GM18517 (cell line): ENCODE results near the gene ETNK1.
"Not testable (repeated sequence)": the region's sequence is repeated elsewhere in the genome, so short reads cannot be mapped to it uniquely, and the experiment has no call there.

Experiments
- ATAC-seq: cut with Tn5 transposase; IDR thresholded peaks from one replicate; pipeline ENCODE4 v1.9.1; 2021; ENCODE audit warnings: mild to moderate bottlenecking, moderate library complexity; ENCODE audit not compliant: unreplicated experiment

ETNK1 gene

DNA sequence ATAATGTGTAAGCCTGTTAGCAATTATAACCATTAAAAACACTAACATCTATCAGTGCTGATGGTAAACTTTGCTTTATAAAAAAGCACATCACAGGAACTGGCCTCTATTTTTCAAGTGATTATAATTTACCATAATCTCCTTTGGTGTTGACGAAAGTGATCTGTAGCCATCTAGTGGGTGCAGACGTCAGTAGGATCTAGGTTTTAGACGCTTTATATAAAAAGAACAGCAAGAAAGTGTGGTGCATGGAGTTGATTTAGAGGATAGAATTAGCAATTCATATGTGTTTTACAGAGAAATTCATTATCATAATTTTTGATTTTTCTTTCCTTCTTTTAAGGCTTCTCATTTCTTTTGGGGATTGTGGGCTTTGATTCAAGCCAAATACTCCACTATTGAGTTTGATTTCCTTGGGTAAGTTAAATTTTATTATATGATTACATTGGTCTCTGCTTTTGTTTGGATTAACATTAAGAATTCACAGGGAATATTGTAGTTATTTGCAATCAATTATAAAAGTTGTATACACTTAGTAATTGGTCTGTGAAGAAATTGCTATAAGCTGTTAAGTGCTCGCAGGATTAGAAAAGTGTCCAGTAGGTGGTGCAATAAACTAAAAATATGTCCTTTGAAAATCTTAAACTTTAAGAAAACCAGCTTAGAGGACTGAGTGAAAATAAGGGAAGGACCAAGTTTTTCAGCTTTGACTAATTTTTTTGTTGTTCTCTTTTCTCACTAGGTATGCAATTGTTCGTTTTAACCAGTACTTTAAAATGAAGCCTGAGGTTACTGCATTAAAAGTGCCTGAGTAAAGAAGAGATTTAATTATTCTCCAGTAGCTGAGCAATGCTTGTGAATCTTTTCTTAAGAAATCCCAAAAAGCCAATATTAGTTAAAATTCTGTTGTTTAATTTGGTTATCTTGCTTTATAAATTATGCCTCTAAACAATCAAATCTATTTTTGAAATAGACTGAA lies 59.5 kb downstream of the ETNK1 start:
- peak; percentile 48 for ATAC-seq

DNA sequence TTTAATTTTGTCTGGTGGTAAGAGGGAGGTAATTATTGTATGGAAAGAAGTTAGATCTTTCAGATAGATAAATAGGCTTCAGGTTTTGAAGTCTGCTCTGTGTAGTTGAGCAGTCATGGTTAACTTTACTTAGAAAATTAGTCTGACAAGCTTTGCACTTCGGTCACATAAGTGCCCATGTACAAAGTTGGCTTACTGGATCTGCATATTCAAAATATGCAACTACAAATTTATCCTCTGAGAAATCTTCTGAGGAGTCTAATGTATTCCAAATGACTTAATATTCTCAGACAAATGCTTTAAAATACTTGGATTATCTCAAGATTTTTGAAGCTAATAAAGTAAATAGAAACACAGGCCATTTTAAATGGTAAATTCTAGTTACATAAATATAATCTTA lies 61.2 kb downstream of the ETNK1 start:
- ATAC-seq, result no peak

DNA sequence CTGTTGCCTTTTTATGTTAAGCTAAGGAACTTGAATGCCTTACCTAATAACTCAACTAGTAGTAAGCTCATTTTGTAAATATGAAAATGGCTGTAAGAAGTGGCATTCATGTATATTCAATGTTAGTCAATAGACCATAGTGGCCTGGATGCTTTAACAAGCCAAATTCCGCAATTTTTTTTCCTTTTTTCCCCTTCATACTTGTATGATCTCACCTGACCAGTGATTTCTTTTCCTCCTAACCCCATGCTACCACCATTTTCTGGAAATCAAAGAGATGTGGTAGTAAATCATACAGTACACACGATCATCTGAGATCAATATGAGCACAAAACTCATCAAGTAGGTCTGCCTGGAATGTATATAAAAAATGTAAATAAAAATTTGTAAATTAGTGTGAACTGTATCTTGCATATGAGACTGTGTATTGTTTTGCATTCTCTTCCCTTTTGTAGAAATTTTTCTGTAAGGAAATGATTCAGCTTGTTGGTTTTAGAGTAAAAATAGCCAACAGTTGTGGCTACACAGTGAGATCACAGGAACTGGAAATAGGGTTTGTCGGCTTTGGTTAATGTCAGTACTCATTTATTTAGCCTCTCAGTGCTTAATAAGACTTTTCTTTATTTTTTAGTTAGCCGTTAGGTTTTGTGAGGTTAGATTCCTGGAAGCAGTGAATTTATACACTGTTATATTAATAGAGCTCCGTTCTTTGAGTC lies 62.5 kb downstream of the ETNK1 start:
- ATAC-seq, result peak; percentile 77

DNA sequence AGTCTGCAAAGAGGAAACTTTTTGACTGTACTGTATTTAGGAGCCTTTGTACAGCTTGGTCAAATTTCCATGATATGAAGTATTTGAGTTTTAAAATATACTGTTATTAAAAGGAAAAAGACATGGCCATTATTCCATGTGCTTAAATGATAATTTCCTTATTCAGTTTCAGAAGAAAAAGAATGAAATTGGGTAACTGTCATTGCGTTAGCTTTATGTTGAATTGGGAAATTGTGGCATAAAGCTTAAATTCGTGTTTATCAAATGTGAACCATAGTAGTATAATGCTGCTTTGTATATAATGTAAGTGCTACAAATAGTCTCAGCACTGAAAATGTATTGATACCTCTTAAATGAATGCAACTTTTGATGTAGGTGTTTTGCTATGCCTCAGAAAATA lies 64.9 kb downstream of the ETNK1 start:
- ATAC-seq, result no peak

DNA sequence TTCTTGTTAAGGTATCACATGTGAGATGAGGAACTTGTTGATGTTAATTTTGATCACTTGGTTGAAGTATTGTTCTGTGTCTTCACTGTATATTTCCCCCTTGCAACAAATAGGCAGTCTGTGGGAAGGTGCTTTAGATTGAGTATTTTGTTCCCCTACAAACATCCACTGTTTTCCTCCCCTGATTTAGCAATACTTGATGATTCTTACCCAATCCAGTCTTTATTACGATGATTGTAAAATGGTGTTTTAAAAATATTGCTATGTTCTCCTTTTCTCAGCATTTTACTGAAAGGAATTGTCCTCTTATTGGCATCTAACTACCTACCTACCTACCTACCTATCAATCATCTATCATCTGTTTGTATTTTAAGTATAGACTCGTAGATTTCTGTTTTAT lies 66.3 kb downstream of the ETNK1 start:
- no peak for ATAC-seq

DNA sequence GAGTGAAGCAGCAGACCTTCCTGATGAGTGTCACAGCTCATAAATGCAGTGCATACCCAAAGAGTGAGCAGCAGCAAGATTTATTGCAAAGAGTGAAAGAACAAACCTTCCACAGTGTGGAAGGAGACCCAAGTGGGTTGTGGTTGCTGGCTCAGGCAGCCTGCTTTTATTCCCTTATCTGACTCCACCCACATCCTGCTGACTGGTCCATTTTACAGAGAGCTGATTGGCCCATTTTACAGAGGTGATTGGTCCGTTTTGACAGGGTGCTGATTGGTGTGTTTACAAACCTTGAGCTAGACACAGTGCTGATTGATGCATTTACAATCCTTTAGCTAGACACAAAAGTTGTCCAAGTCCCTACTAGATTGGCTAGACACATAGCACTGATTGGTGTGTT lies 67.5 kb downstream of the ETNK1 start:
- ATAC-seq, result not testable (repeated sequence)

DNA sequence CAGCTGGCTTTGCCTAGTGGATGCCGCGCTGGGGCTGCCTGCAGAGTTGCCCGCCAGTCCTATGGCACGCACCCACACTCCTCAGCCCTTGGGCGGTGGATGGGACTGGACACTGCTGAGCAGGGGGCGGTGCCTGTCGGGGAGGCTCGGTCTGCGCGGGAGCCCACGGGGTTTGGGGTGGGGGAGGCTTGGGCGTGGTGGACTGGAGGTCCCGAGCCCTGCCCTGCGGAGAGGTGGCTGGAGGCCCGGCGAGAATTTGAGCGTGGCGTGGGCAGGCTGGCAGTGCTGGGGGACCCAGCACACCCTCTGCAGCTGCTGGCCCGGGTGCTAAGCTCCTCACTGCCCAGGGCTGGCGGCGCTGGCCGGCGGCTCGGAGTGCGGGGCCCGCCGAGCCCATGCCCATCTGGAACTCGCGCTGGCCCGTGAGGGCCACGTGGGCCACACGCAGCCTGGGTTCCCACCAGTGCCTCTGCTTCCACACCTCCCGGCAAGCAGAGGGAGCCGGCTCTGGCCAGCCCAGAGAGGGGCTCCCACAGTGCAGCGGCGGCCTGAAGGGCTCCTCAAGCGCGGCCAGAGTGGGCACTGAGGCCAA lies 68.1 kb downstream of the ETNK1 start:
- ATAC-seq, result no peak

DNA sequence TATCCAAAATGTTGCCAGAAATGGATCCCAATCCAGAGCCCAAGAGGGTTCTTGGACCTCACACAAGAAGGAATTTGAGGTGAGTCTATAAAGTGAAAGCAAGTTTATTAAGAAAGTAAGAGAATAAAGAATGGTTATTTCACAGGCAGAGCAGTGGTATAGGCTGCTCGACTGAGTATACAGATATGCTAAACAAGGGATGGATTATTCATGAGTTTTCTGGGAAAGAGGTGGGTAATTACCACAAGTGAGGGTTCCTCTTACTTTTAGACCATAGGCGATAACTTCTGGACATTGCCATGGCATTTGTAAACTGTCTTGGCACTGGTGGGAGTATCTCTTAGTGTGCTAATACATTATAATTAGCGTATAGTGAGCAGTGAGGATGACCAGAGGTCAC lies 73.6 kb downstream of the ETNK1 start:
- ATAC-seq, result no peak

DNA sequence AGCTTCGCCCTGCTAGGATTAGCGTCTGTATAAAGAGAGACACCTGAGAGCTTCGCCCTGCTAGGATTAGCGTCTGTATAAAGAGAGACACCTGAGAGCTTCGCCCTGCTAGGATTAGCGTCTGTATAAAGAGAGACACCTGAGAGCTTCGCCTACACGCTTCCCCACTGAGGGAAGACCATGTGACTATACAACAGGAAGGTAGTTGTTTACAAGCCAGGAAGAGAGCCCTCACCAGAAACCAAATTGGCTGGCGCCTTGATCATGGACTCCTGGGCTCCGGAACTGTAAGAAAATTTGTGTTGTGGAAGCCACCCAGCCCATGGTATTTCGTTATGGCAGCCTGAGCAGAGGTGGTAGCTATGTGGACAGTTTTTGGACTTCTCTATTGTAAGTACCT lies 74.7 kb downstream of the ETNK1 start:
- ATAC-seq, result not testable (repeated sequence)

DNA sequence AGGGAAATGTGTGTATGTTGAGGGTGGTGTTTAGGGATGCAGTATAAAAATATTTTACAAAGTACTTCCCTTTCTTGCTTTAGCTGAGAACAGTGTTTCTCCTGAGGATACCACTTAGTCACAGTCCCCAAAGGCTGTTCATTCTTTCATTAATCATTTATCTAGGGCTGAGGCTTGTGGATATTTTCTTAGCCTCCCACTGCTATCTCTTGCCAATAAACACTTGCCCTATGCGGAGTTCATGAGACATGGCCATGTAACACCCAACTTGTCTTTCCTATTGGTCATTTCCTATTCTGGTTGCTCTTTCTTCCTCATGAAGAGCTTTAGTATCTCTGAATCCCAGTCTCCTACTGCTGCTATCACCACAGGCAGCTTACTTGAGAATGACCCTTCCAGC lies 75.1 kb downstream of the ETNK1 start:
- ATAC-seq, result no peak

DNA sequence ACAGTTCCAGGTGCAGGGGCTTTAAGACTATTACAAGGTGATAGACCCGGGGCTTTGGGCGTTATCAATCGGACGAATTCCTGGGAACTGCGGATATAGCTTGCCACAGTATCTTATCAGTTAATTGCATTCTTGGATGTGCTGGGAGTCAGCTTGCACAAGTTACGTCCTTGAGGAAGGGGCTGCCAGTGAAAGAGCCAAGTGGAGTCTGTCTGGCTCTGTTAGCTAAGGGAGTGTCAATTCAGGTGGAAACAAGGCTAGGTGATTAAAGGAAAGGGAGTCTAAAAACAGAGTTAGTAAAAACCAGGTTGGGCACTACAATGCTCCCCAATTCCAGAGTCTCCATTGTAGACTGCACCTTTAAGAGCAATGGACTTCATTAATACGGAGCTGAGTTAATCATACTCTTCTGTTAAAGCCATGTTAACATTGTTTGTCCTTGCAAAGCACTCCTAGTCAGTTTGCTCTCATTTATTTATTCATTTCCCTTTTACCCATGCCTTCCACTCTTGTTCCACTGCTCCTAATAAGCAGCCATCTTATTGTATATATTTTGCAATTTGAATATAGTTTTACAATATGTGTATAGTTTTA lies 76.3 kb downstream of the ETNK1 start:
- not testable (repeated sequence) for ATAC-seq

DNA sequence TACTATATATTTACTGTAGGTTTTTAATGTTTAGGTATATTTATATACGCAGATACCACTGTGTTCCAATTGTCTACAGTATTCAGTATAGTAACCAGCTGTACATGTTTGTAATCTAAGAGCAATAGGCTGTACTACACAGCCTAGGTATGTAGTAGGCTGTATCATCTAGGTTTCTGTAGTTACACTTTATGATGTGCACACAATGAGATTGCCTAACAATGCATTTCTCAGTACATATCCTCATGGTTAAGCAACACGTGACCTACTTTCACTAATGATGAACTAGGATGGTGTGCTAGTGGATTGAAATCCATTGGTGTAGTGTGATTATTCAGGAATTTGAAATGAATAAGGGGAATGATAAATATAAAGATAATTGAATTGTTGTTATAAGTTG lies 77.7 kb downstream of the ETNK1 start:
- no peak for ATAC-seq

DNA sequence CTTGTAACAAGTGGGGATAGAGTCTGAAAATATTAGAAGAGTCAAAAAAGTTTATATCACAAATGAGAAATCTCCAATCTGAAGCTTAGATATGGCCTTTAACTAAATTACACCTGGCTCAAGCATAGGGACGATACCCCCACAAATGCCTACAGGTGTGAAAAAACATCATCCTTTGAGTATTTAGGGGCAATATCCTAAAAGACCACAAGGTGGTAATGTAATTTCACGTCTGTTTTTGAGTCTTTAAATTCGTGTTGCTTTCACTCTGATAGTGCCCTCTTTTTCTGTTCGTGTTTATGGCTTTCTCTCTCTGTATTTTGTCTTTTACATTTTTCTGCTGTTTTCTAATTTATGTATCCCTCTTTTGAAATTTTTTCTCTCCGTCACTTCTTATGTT lies 84.3 kb downstream of the ETNK1 start:
- ATAC-seq, result peak; percentile 84

DNA sequence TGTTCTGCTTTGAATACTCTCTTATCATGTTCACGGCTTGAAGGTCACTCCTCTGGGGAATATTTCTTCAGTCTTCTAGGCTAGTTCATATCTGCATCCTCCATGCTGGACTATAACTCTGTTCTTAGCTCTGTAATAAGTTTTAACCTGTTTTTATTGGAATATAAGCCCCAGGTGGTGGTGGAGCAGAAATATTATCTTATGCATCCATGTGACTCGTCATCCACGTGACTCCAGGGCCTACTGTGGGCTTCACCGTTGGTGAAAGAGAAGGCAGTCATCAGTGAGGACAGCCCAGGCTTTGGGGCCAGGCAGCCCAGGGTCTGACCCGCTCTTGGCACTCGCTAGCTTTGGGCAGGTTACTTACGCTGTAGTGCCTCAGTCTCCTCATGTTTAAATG lies 87.1 kb downstream of the ETNK1 start:
- ATAC-seq, result no peak

DNA sequence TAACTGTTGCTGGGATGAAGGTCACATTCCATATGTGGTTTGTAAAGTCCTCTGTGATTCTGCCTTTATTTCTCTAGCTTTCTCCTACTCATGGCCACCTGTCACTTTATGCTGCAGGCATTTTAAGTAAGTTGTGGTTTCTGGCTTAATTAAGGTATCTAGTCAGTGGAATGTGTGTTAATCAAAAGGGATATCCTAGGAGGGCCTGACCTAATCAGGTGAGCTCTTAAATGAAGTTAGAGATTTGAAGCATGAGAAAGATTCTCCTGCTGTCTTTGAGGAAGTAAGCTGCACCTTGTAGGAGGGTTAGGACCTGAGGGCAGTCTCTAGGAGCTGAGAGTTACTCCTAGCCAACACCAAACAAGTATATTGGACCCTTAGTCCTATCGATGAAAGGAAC lies 90.3 kb downstream of the ETNK1 start:
- ATAC-seq, result no peak

DNA sequence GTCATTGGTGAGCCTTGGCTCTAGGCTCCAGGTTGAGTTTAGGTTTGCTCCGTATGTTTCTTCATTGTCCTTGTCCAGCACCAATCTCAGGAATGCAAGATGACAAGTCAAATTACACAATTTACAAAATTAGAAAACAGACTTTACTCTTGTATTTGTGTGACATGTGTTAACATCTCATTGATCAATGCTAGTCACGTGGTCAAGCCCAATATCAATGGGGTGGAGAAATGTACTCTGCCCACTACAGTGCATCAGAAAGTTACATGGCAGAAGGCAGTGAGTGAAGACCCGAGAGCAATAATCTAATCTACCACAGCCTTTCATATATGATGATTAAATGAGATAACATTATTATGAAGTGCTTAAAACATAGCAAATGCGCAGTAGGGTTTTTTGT lies 94.8 kb downstream of the ETNK1 start:
- ATAC-seq, result no peak

DNA sequence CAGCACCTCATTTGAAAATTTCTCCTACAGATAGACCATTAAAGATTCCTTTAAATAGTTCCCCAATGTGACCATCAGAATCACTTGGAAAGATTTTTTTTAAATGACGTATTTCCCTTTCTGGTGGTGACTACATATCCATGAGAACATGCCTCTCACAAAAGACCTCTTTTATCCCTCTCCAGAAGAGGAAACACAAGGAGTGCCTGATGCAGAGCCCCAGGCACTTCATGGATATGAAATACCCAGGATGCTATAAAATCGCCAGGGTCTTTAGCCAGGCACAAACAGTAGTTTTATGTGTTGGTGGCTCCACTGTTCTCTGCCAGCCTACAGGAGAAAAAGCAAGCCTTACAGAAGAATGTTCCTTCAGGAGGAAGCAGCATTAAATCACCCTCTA lies 97.1 kb downstream of the ETNK1 start:
- ATAC-seq, result no peak

DNA sequence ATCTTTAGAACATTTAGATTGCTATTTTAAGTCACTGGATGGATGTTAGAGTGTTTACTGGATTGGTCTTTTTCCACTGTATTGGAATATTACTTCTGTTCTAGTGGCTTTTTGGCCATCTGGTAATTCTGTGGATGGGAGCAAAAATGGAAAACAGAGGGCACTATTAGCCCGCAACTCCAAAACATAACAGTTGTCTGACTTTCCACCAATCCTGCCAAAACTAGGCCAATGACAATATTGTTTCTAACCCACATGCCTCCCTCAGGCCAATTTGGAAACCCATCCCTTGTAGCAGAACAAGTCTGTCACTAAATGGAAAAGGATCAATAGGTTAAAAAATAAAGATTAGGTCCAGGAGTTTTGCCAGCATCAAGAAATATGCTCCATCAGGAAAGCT lies 97.8 kb downstream of the ETNK1 start:
- no peak for ATAC-seq

DNA sequence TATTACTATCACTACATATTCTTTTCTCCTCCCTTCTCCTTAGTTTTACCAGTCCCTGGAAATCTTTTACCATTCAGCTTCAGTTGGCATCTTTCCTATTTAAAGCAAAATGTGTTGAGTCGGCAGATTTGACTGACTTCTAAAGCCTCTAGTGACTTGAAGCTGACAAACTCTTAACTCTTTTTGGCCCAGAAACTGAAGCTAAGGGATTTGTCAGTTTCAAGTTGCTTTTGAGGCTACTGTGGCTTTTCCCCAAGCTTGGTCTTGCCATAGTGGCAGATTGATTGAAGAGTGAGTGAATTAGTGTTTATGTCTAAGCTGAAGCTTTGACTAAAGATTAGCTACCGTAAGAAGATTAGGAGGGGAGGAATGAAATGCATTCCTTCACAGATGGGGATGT lies 104.0 kb downstream of the ETNK1 start:
- no peak for ATAC-seq

DNA sequence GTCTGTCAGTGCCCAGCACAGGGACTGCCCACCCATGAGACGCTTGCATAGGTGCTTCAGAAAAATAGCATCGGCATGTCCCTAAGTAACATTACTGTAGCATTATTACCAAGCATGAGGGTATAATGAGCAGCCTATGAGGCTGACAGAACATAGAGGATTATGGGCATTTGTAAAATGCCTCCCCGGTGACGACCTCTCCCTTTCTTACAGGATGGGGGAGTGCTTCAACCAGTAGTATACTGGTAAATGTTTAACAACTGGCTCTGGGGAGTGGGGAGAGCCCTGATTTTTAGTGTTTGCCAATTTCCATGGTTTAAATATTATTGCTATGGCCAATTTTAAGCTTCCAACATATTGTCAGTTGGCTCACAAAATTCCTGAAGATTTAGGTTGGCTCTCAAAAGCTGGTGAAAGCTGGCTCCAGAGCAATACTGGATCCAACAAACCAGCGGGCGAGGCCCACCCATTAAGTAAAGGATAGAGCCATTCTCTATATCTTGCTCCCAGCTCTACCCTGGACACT lies 104.5 kb downstream of the ETNK1 start:
- no peak for ATAC-seq

DNA sequence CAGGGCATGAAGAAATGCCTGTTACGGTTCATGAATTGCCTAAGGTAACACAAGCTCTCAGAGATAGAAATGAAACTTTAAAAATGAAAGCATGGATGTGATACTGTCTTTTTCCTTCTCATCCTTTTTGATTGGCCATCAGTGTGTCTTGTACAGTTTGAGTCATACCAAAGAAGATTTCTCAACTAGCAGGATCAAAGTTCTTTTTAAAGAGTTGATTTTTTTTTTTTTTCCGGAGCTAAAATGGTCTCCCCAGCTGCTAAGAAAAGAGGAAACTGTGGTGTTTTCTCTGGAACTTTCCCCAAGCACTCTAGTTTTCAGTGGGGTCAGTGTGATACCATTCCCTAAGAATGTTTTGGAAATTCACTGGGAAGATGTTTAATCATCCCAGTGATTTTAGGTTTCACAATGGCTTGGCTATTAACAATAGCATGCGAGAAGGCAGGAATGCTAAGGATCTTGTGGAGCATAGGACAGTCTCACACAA lies 105.0 kb downstream of the ETNK1 start:
- no peak for ATAC-seq
